HG03045 (cell line): ENCODE measurements around the gene C6orf47.

Experiments used
- ATAC-seq: cut with Tn5 transposase; IDR thresholded peaks from one replicate; pipeline ENCODE4 v1.9.1; 2021; ENCODE audit warnings: mild to moderate bottlenecking, moderate library complexity; ENCODE audit not compliant: unreplicated experiment

C6orf47 gene

DNA sequence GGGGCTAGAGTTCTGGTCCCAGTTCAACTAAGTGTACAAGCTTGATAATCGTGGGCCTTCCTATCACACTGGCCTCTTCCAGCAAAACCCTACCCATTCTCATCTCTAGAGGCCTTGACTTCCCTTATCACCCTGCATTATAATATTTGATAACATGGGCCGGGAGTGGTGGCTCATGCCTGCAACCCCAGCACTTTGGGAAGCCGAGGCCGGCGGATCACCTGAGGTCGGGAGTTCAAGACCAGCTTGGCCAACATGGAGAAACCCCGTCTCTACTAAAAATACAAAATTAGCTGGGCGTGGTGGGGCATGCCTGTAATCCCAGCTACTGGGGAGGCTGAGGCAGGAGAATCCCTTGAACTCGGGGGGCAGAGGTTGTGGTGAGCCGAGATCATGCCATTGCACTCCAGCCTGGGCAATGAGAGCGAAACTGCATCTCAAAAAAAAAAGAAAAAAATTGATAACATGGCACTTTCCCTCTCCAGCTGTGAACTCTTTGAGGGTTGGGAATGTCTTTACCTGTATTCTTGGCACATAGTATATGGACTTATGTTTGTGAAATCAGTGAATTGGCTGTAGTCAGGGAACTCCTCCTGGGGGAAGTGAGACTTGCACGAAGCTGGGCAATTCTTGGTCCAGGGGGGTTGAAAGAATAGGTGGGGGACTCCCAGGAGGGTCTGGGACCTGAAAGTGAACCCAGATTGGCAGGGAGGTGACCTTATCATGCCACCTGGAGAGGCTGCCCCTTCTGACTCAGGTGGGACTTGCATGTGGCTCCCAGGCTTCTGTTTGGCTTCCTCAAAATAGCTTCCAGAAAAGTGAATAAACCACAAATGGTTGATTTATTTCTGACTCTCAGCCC is 915 bp upstream of the C6orf47 start:
- ATAC-seq: no peak

GRCh38 chr6:31659649-31660380 is 763 bp downstream of the C6orf47 start:
- ATAC-seq: no peak

GRCh38 chr6:31658983-31659648 is 1.5 kb downstream of the C6orf47 start:
- no peak for ATAC-seq

DNA sequence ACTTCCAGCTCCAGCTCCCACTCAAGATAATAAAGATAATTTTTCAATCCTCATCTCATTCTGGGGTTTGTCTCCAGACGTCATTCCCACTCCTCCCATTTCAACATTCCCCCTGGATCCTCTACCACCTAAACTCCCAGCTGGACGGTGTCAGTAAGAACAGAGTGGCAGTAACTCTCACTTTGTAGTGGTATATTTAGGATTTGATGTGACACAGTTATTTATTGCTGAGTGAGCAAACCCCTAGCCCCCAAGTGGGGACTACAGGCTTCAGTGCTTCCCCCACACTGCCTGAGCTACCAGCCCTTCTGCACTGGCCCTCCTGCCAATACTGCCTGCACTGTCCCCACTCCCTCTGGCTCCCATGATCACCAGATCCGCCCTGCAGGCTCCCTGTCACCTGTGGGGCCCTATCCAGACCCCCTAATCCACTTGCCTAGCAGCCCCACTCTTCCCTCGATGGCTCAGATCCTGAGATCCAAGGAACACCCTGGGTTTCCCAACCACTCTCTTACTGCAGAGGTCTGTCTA is 2.4 kb downstream of the C6orf47 start:
- no peak for ATAC-seq

- ATAC-seq: no peak
Observed at GRCh38 chr6:31657406-31658157, 3.0 kb downstream of the C6orf47 start.

- no peak for ATAC-seq
Observed at GRCh38 chr6:31655349-31656237, 5.0 kb downstream of the C6orf47 start, which contains the start of gene APOM. Gene APOM, plus strand, starts transcription at chr6:31655894. Its CDS starts 73 bp downstream, at chr6:31655967.

- ATAC-seq: no peak
Observed at GRCh38 chr6:31654574-31655348, 5.8 kb downstream of the C6orf47 start.

GRCh38 chr6:31652925-31653724 is 7.5 kb downstream of the C6orf47 start:
- peak; percentile 50 for ATAC-seq

GRCh38 chr6:31651602-31652191 is 8.9 kb downstream of the C6orf47 start:
- ATAC-seq: peak; percentile 30

DNA sequence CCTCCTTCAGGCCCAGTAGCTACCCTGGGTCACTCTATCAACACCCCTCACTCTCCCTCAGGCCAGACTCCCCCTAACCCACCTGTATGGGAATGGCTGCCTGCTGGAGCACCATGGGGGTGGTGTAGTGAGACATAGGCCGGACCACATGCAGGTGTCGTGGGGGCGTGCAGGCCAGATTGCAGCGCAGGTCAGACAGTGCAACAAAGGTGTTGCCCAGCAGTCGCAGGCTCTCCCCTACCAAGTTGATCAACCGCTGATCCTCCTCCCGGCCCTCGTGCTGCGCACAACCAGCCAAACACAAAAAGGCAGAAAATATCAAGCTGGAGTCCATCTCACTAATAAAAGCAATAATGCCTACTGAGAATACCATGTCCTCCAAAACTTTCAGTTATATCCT is 15.3 kb downstream of the C6orf47 start:
- no peak for ATAC-seq

GRCh38 chr6:31643818-31644454 is 16.6 kb downstream of the C6orf47 start:
- no peak for ATAC-seq

GRCh38 chr6:31642798-31643570 is 17.6 kb downstream of the C6orf47 start:
- ATAC-seq: no peak

- no peak for ATAC-seq
Observed at GRCh38 chr6:31641370-31641769, 19.2 kb downstream of the C6orf47 start.

GRCh38 chr6:31640612-31641011 is 20.0 kb downstream of the C6orf47 start:
- ATAC-seq: no peak

GRCh38 chr6:31639449-31639861 is 21.1 kb downstream of the C6orf47 start:
- ATAC-seq: no peak

DNA sequence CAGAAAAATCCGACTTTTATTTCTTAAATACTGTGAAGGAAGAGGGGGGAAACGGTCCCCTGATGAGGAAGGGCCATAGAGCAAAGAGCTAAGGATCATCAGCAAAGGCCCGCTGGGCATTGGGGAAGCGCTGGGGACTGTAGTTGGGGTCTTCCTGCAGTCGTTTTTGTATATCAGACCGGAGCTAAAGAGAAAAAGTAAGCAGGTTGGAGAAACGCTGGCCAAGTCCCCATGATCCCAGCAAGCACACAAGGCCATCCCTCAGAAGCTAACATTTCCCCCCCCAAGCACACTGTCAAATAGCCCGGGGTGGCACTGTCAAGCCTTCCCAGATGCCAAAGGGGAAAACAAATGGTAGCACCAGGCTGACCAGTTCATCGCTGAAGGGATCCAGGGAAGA is 21.5 kb downstream of the C6orf47 start:
- ATAC-seq: no peak
